ENCODE results near the gene KLHL25. TPM values are rescaled to one million over a fixed set of nuclear protein-coding genes. Genes with fewer than 3 reads are reported as not detected.
A peak's percentile ranks its signal among the peaks of the same experiment; 100 is the strongest.

KLHL25 gene
- total RNA-seq, 4 donors from 2014 or later = 8.8 to 21.3 (median 11.8) TPM

DNA sequence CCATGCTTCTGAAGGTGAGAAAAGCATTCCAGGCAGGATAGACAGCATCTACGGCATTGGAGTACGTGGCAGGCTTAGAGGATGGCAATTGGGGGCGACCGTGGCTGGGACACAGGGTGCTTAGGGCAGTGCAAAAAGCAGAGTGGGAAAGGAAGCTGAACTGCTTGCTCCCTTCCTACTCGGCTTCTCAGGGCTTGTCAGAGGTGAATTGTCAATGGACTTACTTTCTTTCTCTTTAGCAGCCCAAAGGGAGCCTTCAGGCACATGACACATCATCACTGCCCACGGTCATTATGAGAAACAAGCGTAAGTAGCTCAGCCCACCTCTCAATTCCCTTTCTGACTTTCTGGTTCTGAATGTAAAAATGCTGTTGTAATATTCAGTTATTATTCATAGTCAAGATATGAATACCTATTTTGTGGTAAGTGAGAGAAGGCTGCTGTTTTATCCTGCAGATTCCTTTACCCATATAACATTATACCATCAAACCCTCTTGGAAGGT, 84.3 kb downstream of the KLHL25 start:
- ATAC-seq = no peak
- 86 to 88% methylated on average over 2 to 7 of the region's 7 CpGs for WGBS, 2 donors (ENCODE audit: low coverage in 1 of 2)
- Histone ChIP-seq H3K9me3 (no peaks in the 10 kb centered on the region), H3K36me3 (peaks cover 0 to 73% of the 10 kb centered on the region in 2 donors), H3K4me1 (peaks cover 15 to 52% (median 15%) of the 10 kb centered on the region in 3 donors), H3K27me3 (no peaks in the 10 kb centered on the region), H3K4me3 (no peak overlapping the region), H3K27ac (peak overlapping the region in 2 of 4 donors; percentile 9 to 81)
- TF ChIP-seq POLR2A (IDR thresholded peaks at IDR 0.05) (no peak), POLR2AphosphoS5 (IDR thresholded peaks at IDR 0.05) (no peak), EP300 (IDR thresholded peaks at IDR 0.05) (no peak)
- TF ChIP-seq, protein P1, sequence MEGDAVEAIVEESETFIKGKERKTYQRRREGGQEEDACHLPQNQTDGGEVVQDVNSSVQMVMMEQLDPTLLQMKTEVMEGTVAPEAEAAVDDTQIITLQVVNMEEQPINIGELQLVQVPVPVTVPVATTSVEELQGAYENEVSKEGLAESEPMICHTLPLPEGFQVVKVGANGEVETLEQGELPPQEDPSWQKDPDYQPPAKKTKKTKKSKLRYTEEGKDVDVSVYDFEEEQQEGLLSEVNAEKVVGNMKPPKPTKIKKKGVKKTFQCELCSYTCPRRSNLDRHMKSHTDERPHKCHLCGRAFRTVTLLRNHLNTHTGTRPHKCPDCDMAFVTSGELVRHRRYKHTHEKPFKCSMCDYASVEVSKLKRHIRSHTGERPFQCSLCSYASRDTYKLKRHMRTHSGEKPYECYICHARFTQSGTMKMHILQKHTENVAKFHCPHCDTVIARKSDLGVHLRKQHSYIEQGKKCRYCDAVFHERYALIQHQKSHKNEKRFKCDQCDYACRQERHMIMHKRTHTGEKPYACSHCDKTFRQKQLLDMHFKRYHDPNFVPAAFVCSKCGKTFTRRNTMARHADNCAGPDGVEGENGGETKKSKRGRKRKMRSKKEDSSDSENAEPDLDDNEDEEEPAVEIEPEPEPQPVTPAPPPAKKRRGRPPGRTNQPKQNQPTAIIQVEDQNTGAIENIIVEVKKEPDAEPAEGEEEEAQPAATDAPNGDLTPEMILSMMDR (IDR thresholded peaks at IDR 0.05) = no peak

Small RNA genes lying within 50 kb of the gene (small RNA-seq; reads per million reads assigned to genes)
- gene AC021739.1 = 0 to 0.18 (median 0) reads per million in 4 donors
- 0 to 3.0 (median 0.44) reads per million in 4 donors for gene MIR1276
- gene MIR548AP = 0 reads per million in 4 donors
- 0 reads per million in 4 donors for gene RNU6-231P
